B cell (primary cell): ENCODE data around the gene ALKBH2.

Source experiments
- EZH2 ChIP-seq: IDR thresholded peaks from 2 replicates; pipeline ENCODE4 v1.6.1; 2012; ENCODE audit warnings: borderline replicate concordance, low read depth, mild to moderate bottlenecking, moderate library complexity, low read length; ENCODE audit not compliant: insufficient read depth, poor library complexity, severe bottlenecking
- TF ChIP-seq, protein P1 (sequence below): fragments of 200-600 bp; IDR thresholded peaks from one replicate; pipeline ENCODE4 v1.8.0; 2022; ENCODE audit warnings: antibody characterized with exemption, mild to moderate bottlenecking

DNA sequence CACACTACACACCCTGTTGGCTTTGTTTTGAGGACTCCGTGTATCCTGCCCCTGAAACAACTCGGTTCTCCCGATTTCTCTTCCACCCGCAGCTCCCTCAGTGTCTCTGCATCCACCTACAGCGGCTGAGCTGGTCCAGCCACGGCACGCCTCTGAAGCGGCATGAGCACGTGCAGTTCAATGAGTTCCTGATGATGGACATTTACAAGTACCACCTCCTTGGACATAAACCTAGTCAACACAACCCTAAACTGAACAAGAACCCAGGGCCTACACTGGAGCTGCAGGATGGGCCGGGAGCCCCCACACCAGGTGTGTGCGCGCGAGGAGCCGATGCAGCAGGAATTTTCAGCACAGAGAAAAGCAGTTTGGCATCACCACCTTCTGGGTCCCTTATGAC lies 10.5 kb downstream of the ALKBH2 start:
- no peak for TF ChIP-seq EZH2
- TF ChIP-seq, protein P1, sequence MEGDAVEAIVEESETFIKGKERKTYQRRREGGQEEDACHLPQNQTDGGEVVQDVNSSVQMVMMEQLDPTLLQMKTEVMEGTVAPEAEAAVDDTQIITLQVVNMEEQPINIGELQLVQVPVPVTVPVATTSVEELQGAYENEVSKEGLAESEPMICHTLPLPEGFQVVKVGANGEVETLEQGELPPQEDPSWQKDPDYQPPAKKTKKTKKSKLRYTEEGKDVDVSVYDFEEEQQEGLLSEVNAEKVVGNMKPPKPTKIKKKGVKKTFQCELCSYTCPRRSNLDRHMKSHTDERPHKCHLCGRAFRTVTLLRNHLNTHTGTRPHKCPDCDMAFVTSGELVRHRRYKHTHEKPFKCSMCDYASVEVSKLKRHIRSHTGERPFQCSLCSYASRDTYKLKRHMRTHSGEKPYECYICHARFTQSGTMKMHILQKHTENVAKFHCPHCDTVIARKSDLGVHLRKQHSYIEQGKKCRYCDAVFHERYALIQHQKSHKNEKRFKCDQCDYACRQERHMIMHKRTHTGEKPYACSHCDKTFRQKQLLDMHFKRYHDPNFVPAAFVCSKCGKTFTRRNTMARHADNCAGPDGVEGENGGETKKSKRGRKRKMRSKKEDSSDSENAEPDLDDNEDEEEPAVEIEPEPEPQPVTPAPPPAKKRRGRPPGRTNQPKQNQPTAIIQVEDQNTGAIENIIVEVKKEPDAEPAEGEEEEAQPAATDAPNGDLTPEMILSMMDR: no peak
